Measurements from ENCODE around the gene RAB1A. TPM values are rescaled to one million over a fixed set of nuclear protein-coding genes. Genes with fewer than 3 reads are reported as not detected.
"Not testable (repeated sequence)": the region's sequence is repeated elsewhere in the genome, so short reads cannot be mapped to it uniquely, and the experiment has no call there.

Gene RAB1A
- total and polyA plus RNA-seq, 4 donors = 104 to 159 (median 136) TPM

DNA sequence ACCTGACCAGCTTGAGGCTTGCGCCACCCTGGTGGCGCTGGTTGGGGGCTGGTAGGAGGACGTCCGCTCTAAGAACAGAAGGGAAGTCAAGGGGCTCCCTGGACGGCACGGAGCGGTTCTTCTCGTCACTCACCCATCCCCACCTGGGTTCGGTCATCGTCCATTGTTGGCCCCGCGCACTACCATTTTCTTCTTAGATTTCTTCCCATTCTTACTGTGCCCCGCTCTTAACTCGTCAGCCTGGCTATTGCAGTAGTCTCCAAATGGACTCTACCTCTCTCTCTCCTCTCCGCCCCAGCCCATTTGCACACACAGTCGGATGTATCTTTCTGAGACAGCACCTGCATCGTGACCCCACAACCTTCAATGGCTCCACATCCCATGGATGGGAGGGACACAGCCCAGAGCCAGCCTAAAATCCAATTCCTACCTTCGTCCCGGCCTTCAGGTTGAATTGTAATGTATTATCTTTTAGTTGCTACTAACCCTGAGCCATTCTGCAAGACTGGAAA, 814 bp upstream of the RAB1A start:
- WGBS, 2 donors = 16 to 17% methylated on average over 15 to 19 of the region's 19 CpGs
- H3K9ac ChIP-seq (ENCODE audit: insufficient read depth in 1 of 2, low read length in 2 of 2) = peak overlapping the region; percentile 90 to 95
- H3K27me3 ChIP-seq (ENCODE audit: control insufficient read depth in 3 of 3, insufficient read depth in 3 of 3, low read length in 2 of 3) = no peaks in the 10 kb centered on the region
- no peaks in the 10 kb centered on the region for H3K36me3 ChIP-seq (ENCODE audit: control insufficient read depth in 4 of 4, insufficient read depth in 4 of 4, low read length in 4 of 4)
- peak overlapping the region; percentile 67 for H3K4me3 ChIP-seq
- H3K9me3 ChIP-seq (ENCODE audit: control insufficient read depth in 4 of 4, insufficient read depth in 3 of 4, low read length in 3 of 4) = no peaks in the 10 kb centered on the region
- DNase-seq (no peak), ATAC-seq (ENCODE audit: insufficient read depth, low FRiP score) (peak; percentile 12)
- TF ChIP-seq, protein P1, sequence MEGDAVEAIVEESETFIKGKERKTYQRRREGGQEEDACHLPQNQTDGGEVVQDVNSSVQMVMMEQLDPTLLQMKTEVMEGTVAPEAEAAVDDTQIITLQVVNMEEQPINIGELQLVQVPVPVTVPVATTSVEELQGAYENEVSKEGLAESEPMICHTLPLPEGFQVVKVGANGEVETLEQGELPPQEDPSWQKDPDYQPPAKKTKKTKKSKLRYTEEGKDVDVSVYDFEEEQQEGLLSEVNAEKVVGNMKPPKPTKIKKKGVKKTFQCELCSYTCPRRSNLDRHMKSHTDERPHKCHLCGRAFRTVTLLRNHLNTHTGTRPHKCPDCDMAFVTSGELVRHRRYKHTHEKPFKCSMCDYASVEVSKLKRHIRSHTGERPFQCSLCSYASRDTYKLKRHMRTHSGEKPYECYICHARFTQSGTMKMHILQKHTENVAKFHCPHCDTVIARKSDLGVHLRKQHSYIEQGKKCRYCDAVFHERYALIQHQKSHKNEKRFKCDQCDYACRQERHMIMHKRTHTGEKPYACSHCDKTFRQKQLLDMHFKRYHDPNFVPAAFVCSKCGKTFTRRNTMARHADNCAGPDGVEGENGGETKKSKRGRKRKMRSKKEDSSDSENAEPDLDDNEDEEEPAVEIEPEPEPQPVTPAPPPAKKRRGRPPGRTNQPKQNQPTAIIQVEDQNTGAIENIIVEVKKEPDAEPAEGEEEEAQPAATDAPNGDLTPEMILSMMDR (IDR thresholded peaks at IDR 0.05; ENCODE audit: control extremely low read depth, extremely low read depth) = no peak
- H3K4me1 ChIP-seq (ENCODE audit: control insufficient read depth in 5 of 5, insufficient read depth in 5 of 5, low read length in 5 of 5) = peaks cover 2 to 26% (median 10%) of the 10 kb centered on the region in 5 donors
- peak overlapping the region; percentile 76 to 95 for H3K27ac ChIP-seq (ENCODE audit: low read depth in 1 of 2, low read length in 1 of 2)

DNA sequence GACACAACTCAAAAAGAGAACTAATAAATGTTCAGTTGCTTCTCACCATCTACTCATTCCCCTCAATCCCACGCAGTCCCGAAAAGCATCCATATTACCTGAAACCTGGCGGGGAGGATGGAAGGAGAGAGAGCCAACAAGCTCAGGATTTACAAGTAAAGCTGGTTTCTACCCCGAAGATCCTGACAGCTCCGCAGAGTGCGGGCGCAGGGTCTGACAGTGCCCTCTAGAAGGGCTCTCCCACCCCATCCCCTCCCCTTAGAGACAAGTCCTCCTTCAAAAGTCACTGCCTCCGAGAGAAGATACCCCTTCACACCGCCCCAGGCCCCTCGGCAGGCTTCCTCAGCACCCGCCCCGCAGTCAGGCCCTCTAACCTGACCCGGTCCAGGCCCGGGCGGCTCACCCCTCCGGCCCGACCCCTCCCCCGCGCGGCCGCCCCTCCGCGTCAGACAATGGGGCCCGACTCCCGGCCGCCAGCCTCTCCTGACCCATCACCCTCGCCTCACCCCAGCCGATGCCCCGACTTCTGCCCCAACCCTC, 550 bp downstream of the RAB1A start:
- WGBS, 2 donors = 1% methylated on average over 28 to 29 of the region's 29 CpGs
- ATAC-seq (ENCODE audit: insufficient read depth, low FRiP score) (peak; percentile 4), DNase-seq (peak in 2 of 3 donors; percentile 60 to 68)
- Histone ChIP-seq H3K9me3 (ENCODE audit: control insufficient read depth in 4 of 4, insufficient read depth in 3 of 4, low read length in 3 of 4) (no peaks in the 10 kb centered on the region), H3K27ac (ENCODE audit: low read depth in 1 of 2, low read length in 1 of 2) (peak overlapping the region; percentile 93 to 100), H3K4me1 (ENCODE audit: control insufficient read depth in 5 of 5, insufficient read depth in 5 of 5, low read length in 5 of 5) (peaks cover 2 to 30% (median 13%) of the 10 kb centered on the region in 5 donors), H3K4me3 (peak overlapping the region; percentile 97), H3K36me3 (ENCODE audit: control insufficient read depth in 4 of 4, insufficient read depth in 4 of 4, low read length in 4 of 4) (no peaks in the 10 kb centered on the region), H3K9ac (ENCODE audit: insufficient read depth in 1 of 2, low read length in 2 of 2) (peak overlapping the region; percentile 91 to 94), H3K27me3 (ENCODE audit: control insufficient read depth in 3 of 3, insufficient read depth in 3 of 3, low read length in 2 of 3) (no peaks in the 10 kb centered on the region)
- TF ChIP-seq, protein P1 (IDR thresholded peaks at IDR 0.05; ENCODE audit: control extremely low read depth, extremely low read depth) = no peak

GRCh38 chr2:65128297-65129190, 1.4 kb downstream of the RAB1A start:
- ATAC-seq (ENCODE audit: insufficient read depth, low FRiP score) = no peak
- DNase-seq = peak in 2 of 3 donors; percentile 50 to 65
- 8% methylated on average over 8 of the region's 8 CpGs for WGBS, 2 donors
- H3K4me3 ChIP-seq = peak overlapping the region; percentile 97
- peak overlapping the region; percentile 91 to 94 for H3K9ac ChIP-seq (ENCODE audit: insufficient read depth in 1 of 2, low read length in 2 of 2)
- TF ChIP-seq, protein P1 (IDR thresholded peaks at IDR 0.05; ENCODE audit: control extremely low read depth, extremely low read depth) = no peak
- H3K4me1 ChIP-seq (ENCODE audit: control insufficient read depth in 5 of 5, insufficient read depth in 5 of 5, low read length in 5 of 5) = peaks cover 2 to 30% (median 18%) of the 10 kb centered on the region in 5 donors
- H3K36me3 ChIP-seq (ENCODE audit: control insufficient read depth in 4 of 4, insufficient read depth in 4 of 4, low read length in 4 of 4) = no peaks in the 10 kb centered on the region
- no peaks in the 10 kb centered on the region for H3K9me3 ChIP-seq (ENCODE audit: control insufficient read depth in 4 of 4, insufficient read depth in 3 of 4, low read length in 3 of 4)
- H3K27me3 ChIP-seq (ENCODE audit: control insufficient read depth in 3 of 3, insufficient read depth in 3 of 3, low read length in 2 of 3) = no peaks in the 10 kb centered on the region
- H3K27ac ChIP-seq (ENCODE audit: low read depth in 1 of 2, low read length in 1 of 2) = peak overlapping the region; percentile 88 to 93

- 63 to 72% methylated on average over 7 of the region's 7 CpGs for WGBS, 2 donors
- H3K9me3 ChIP-seq (ENCODE audit: control insufficient read depth in 4 of 4, insufficient read depth in 3 of 4, low read length in 3 of 4); H3K27me3 ChIP-seq (ENCODE audit: control insufficient read depth in 3 of 3, insufficient read depth in 3 of 3, low read length in 2 of 3); H3K4me3 ChIP-seq; ATAC-seq (ENCODE audit: insufficient read depth, low FRiP score); H3K9ac ChIP-seq (ENCODE audit: insufficient read depth in 1 of 2, low read length in 2 of 2); H3K27ac ChIP-seq (ENCODE audit: low read depth in 1 of 2, low read length in 1 of 2); DNase-seq; H3K36me3 ChIP-seq (ENCODE audit: control insufficient read depth in 4 of 4, insufficient read depth in 4 of 4, low read length in 4 of 4): not testable (repeated sequence)
- peaks cover 2 to 30% (median 17%) of the 10 kb centered on the region in 5 donors for H3K4me1 ChIP-seq (ENCODE audit: control insufficient read depth in 5 of 5, insufficient read depth in 5 of 5, low read length in 5 of 5)
Observed at GRCh38 chr2:65125457-65125856, 4.4 kb downstream of the RAB1A start.

Data from lung (tissue), 12 donors.